ENCODE measurements around the gene EXOC3. TPM values are rescaled to one million over a fixed set of nuclear protein-coding genes. Genes with fewer than 3 reads are reported as not detected.

EXOC3 gene
- total RNA-seq, 1 donor from 2014 or later, result 42.4 TPM

DNA sequence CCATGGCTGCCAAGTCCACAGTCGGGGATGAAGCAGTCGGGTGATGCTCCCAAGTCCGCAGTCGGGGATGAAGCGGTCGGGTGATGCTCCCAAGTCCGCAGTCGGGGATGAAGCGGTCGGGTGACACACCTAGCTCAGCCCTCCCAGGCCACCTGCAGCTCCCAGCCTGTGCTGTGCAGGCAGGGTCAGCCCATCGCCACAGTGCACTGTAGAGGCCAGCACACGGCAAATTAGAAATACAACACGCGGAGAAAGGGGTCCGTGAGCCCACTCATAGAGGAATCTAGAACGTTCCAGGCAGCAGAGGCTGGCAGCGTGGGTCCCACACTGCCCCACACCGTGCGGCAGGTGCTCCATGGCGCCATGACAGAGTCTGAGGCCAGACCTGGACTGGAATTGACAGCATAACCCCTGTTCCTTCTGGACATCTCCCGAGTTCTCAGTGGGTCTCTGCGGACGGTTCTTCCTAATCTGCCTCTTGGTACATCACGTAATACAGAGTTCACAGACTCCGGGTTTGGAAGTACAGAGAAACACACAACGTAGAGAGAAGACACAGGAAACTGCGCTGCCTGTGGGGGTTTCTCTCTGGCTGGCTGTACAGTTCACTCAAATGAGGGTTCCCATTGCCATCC lies 7.7 kb upstream of the EXOC3 start:
- FAIRE-seq, result no peak
- Histone ChIP-seq H3K4me3 (ENCODE audit: low read depth, low read length) (no peak overlapping the region), H3K36me3 (ENCODE audit: control insufficient read depth, insufficient read depth, low read length) (no peaks in the 10 kb centered on the region), H3K27me3 (ENCODE audit: control insufficient read depth, insufficient read depth, low read length) (no peaks in the 10 kb centered on the region)
- DNase-seq (ENCODE audit: low read depth), result no peak
- TF ChIP-seq, protein P1, sequence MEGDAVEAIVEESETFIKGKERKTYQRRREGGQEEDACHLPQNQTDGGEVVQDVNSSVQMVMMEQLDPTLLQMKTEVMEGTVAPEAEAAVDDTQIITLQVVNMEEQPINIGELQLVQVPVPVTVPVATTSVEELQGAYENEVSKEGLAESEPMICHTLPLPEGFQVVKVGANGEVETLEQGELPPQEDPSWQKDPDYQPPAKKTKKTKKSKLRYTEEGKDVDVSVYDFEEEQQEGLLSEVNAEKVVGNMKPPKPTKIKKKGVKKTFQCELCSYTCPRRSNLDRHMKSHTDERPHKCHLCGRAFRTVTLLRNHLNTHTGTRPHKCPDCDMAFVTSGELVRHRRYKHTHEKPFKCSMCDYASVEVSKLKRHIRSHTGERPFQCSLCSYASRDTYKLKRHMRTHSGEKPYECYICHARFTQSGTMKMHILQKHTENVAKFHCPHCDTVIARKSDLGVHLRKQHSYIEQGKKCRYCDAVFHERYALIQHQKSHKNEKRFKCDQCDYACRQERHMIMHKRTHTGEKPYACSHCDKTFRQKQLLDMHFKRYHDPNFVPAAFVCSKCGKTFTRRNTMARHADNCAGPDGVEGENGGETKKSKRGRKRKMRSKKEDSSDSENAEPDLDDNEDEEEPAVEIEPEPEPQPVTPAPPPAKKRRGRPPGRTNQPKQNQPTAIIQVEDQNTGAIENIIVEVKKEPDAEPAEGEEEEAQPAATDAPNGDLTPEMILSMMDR (IDR thresholded peaks at IDR 0.05; ENCODE audit: insufficient read depth, low read length, severe bottlenecking), result no peak

DNA sequence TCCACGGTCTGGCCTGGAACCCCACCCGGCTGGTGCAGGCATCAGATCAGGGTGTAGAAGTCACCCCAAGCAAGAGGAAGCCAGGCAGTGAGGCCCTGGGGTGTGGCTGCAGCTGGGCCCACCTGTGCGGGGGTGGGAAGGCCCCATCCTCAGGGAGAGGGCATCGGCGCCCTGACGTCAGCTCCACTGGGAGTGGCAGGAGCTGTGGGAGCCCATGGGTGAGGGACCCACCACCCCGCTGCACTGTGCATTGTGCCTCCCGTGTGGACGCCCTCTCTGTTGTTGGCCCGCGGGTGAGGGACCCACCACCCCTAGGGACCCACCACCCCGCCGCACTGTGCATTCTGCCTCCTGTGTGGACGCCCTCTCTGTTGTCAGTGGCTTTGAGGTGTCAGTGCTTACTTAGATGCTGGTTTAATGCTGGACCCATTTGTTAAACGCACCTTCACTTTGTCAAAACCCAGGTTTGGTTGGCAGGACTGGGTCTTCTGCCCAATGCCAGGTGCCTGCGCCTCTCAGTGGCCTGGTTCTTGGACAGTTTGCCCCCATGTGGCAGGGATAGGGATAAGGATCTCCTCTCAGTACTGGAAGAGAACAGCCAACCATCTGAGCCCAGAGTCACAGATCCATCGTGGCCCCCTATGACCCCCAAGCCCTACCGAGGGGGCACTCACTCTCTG lies 6.9 kb upstream of the EXOC3 start:
- TF ChIP-seq, protein P1 (IDR thresholded peaks at IDR 0.05; ENCODE audit: insufficient read depth, low read length, severe bottlenecking), result peak; percentile 60
- peak; percentile 20 for DNase-seq (ENCODE audit: low read depth)
- Histone ChIP-seq H3K36me3 (ENCODE audit: control insufficient read depth, insufficient read depth, low read length) (no peaks in the 10 kb centered on the region), H3K4me3 (ENCODE audit: low read depth, low read length) (no peak overlapping the region), H3K27me3 (ENCODE audit: control insufficient read depth, insufficient read depth, low read length) (no peaks in the 10 kb centered on the region)
- no peak for FAIRE-seq

DNA sequence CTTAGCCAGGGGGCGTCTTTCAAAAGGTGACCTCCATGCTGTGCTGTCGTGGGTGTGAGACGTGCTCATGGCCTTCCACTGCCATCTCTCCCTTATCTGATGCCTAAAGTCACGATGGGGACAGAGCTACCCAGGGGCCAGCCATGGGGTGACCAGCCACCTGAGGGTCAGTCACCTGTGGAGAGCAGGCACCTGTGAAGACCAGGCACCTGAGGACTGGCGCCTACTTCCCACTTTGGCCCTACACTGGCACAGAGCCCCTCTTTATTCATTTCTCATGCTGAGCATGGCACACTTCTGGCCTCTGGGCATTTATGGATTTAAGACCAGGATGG lies 6.4 kb upstream of the EXOC3 start:
- Histone ChIP-seq H3K27me3 (ENCODE audit: control insufficient read depth, insufficient read depth, low read length) (no peaks in the 10 kb centered on the region), H3K36me3 (ENCODE audit: control insufficient read depth, insufficient read depth, low read length) (no peaks in the 10 kb centered on the region), H3K4me3 (ENCODE audit: low read depth, low read length) (no peak overlapping the region)
- TF ChIP-seq, protein P1 (IDR thresholded peaks at IDR 0.05; ENCODE audit: insufficient read depth, low read length, severe bottlenecking), result no peak
- DNase-seq (ENCODE audit: low read depth) (no peak), FAIRE-seq (no peak)

DNA sequence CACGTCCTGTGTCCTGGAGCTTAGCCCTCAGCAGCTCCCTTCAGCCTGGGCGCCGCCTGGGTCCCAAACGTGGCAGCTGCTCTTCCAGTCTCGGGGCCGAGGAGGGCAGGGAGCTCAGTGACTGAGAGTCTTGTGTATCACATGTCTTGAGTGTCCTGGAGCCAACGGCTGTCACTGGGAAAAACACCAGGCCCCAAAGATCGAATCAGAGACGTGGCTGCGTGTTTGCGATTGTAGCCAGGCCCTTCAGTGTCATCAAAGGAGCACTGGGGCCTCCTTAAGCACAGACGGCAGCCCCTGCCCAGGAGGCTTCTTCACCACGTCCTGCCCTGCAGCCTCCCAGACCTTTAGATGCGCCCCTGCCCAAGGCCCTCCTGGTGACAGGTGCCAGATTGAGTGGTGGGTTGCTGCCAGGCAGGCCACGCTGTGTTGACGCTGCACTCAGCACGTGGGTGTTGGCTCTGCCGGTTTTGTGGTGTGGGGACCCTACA lies 5.7 kb upstream of the EXOC3 start:
- Histone ChIP-seq H3K36me3 (ENCODE audit: control insufficient read depth, insufficient read depth, low read length) (no peaks in the 10 kb centered on the region), H3K4me3 (ENCODE audit: low read depth, low read length) (no peak overlapping the region), H3K27me3 (ENCODE audit: control insufficient read depth, insufficient read depth, low read length) (no peaks in the 10 kb centered on the region)
- FAIRE-seq (no peak), DNase-seq (ENCODE audit: low read depth) (no peak)
- TF ChIP-seq, protein P1 (IDR thresholded peaks at IDR 0.05; ENCODE audit: insufficient read depth, low read length, severe bottlenecking), result no peak

DNA sequence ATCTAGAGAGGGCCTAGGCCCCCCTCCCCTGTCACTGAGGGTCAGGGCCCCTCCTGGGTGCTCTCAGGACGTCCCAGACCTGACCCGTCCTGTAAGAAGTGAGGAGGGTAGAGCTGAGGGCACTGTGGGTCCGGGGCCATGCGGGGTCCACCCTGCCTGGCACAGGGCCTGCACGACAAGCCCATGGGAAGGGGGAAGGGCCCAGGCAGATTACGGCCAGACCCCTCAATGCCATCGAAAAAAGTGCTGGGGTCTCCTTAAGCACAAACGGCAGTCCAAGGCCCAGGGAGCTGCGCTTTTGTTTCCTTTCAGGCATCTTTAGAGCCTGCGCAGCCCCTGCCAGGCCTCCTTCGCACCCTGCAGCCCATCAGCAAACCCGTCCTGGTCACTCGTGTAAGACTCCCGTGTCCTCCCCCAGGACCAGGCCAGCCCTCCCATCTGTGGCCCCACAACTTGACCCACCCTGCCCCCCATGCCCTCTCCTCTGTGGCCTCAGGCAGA lies 4.4 kb upstream of the EXOC3 start:
- no peaks in the 10 kb centered on the region for H3K36me3 ChIP-seq (ENCODE audit: control insufficient read depth, insufficient read depth, low read length)
- no peak overlapping the region for H3K4me3 ChIP-seq (ENCODE audit: low read depth, low read length)
- no peak for DNase-seq (ENCODE audit: low read depth)
- no peaks in the 10 kb centered on the region for H3K27me3 ChIP-seq (ENCODE audit: control insufficient read depth, insufficient read depth, low read length)
- FAIRE-seq, result no peak
- TF ChIP-seq, protein P1 (IDR thresholded peaks at IDR 0.05; ENCODE audit: insufficient read depth, low read length, severe bottlenecking), result no peak

Measured in bronchial epithelial cell (primary cell).